ENCODE results near the gene CNOT3.

DNA sequence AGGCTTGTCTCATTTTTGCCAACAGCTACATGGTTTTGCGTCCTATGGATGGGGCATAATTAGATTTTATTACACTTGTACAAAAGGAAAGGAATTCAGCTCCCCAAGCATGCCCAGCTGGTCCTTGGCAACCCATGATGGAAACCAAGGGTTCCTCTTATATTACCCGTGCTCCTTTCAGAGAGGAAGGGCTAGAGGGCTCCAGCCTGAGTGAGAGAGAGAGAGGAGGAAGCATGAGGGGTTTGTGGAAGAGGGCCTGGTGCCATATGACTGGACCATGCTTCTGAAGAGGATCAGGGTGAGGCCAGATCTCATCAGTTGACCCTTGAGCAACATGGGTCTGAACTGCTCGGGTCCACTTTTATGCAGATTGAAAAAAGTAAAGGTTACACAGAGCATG is 59.6 kb downstream of the CNOT3 start:
- TF ChIP-seq, protein P1, sequence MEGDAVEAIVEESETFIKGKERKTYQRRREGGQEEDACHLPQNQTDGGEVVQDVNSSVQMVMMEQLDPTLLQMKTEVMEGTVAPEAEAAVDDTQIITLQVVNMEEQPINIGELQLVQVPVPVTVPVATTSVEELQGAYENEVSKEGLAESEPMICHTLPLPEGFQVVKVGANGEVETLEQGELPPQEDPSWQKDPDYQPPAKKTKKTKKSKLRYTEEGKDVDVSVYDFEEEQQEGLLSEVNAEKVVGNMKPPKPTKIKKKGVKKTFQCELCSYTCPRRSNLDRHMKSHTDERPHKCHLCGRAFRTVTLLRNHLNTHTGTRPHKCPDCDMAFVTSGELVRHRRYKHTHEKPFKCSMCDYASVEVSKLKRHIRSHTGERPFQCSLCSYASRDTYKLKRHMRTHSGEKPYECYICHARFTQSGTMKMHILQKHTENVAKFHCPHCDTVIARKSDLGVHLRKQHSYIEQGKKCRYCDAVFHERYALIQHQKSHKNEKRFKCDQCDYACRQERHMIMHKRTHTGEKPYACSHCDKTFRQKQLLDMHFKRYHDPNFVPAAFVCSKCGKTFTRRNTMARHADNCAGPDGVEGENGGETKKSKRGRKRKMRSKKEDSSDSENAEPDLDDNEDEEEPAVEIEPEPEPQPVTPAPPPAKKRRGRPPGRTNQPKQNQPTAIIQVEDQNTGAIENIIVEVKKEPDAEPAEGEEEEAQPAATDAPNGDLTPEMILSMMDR (IDR thresholded peaks at IDR 0.05; ENCODE audit: insufficient read depth, low read length, poor library complexity, severe bottlenecking): no peak
- no peak for TF ChIP-seq EZH2phosphoT487 (conservative IDR thresholded peaks at IDR 0.05; ENCODE audit: low read length)

Measured in SU-DHL-6 (cell line).